HCT116 (cell line): ENCODE results near the gene IL20RB. TPM values are rescaled to one million over a fixed set of nuclear protein-coding genes. Genes with fewer than 3 reads are reported as not detected.

Experiments
- ATAC-seq: fragments of 200-7000 bp; cut with Tn5 transposase; 2 replicates; pipeline ENCODE4 v1.9.1; 2020; ENCODE audit warnings: mild to moderate bottlenecking, moderate library complexity
- BruUV-seq: library from RNA; stranded (reverse); fragments of 400-500 nt; replicated peaks from 2 replicates; lab custom pipeline; 2021; lab: Mats Ljungman, UMichigan
- CTCF ChIA-PET: fragments of 300-600 bp; sonication (Branson Sonifier 250); formaldehyde crosslinking; loops from one replicate; lab custom pipeline; 2021; ENCODE audit warnings: antibody characterized with exemption; lab: Charles Lee
- POLR2A ChIA-PET: fragments of 300-600, 350-600 bp; sonication (Branson Sonifier 250); formaldehyde crosslinking; loops from one replicate; lab custom pipeline; 2021; ENCODE audit warnings: antibody characterized with exemption; lab: Charles Lee
- RAD21 ChIA-PET, 2 experiments: fragments of 300-600 bp; sonication (Branson Sonifier 250); formaldehyde crosslinking; loops; one replicate each; lab custom pipeline; 2023; ENCODE audit warnings: low total read pairs in 2 of 2; ENCODE audit not compliant: uncharacterized antibody in 2 of 2, unreplicated experiment in 2 of 2, low non-redundant PET in 1 of 2; lab: Charles Lee
- DNase-seq: peaks from one replicate; pipeline ENCODE4 v3.0.0-alpha.2; 2010; ENCODE audit warnings: low read depth, low spot score
- H2AFZ ChIP-seq: fragments of 200-600 bp; shearing (Covaris generic), sonication (generic); 2 replicates; pipeline ENCODE4 v1.6.1; 2017; ENCODE audit warnings: low read depth, mixed run types, mixed read lengths, antibody characterized with exemption, low read length; ENCODE audit not compliant: poor library complexity, severe bottlenecking
- H3K27ac ChIP-seq: 2 replicates; pipeline ENCODE4 v1.5.1; 2012; ENCODE audit warnings: low read depth, low read length
- H3K27me3 ChIP-seq: fragments of 200-600 bp; sonication (generic); 2 replicates; pipeline ENCODE4 v1.6.1; 2016; ENCODE audit warnings: mixed run types, low read length, mixed read lengths; ENCODE audit not compliant: insufficient read depth
- H3K36me3 ChIP-seq, 2 experiments: fragments of 200-500 bp in 1 of 2; fragments of 200-600 bp in 1 of 2; sonication (Bioruptor generic) in 1 of 2; sonication (generic) in 1 of 2; 2 replicates each; pipeline versions ENCODE4 v1.5.1 to v1.6.1; 2014 to 2016; ENCODE audit warnings: low read length in 2 of 2, inconsistent platforms in 1 of 2, mixed read lengths in 1 of 2, mixed run types in 1 of 2; ENCODE audit not compliant: insufficient read depth in 2 of 2, control insufficient read depth in 1 of 2
- H3K4me1 ChIP-seq, 2 experiments: fragments of 200-600 bp in 1 of 2; sonication (generic) in 1 of 2; 2 replicates each; pipeline versions ENCODE4 v1.5.1 to v1.6.1; 2012 to 2017; ENCODE audit warnings: low read length in 2 of 2, inconsistent platforms in 1 of 2, mild to moderate bottlenecking in 1 of 2, mixed read lengths in 1 of 2, mixed run types in 1 of 2, moderate library complexity in 1 of 2; ENCODE audit not compliant: insufficient read depth in 2 of 2, control insufficient read depth in 1 of 2
- H3K4me2 ChIP-seq: fragments of 200-600 bp; sonication (generic); 2 replicates; pipeline ENCODE4 v1.6.1; 2017; ENCODE audit warnings: mixed run types, low read length, mixed read lengths
- H3K4me3 ChIP-seq, 2 experiments: fragments of 200-600 bp in 1 of 2; sonication (generic) in 1 of 2; replicated peaks in 1 of 2; 2 replicates each; pipeline ENCODE4 v1.5.1; 2011 to 2016; ENCODE audit warnings: low read length in 2 of 2, control low read depth in 1 of 2, low read depth in 1 of 2, mild to moderate bottlenecking in 1 of 2, mixed read lengths in 1 of 2, mixed run types in 1 of 2
- H3K79me2 ChIP-seq: fragments of 200-600 bp; sonication (generic); 2 replicates; pipeline ENCODE4 v1.6.1; 2017; ENCODE audit warnings: mild to moderate bottlenecking, mixed run types, low read length, moderate library complexity, mixed read lengths; ENCODE audit not compliant: insufficient read depth
- H3K9ac ChIP-seq: fragments of 200-600 bp; sonication (generic); 2 replicates; pipeline ENCODE4 v1.6.1; 2016; ENCODE audit warnings: low read length, mixed read lengths
- H3K9me2 ChIP-seq: fragments of 200-600 bp; sonication (generic), shearing (Covaris generic); 2 replicates; pipeline ENCODE4 v1.6.1; 2017; ENCODE audit warnings: mixed run types, mild to moderate bottlenecking, moderate library complexity; ENCODE audit not compliant: insufficient read depth
- H3K9me3 ChIP-seq, 2 experiments: fragments of 200-500 bp in 1 of 2; fragments of 200-600 bp in 1 of 2; sonication (Bioruptor generic) in 1 of 2; sonication (generic) in 1 of 2; 2 replicates each; pipeline ENCODE4 v1.6.1; 2014 to 2017; ENCODE audit warnings: low read length in 2 of 2, mixed read lengths in 2 of 2, inconsistent platforms in 1 of 2, low read depth in 1 of 2, mild to moderate bottlenecking in 1 of 2, mixed run types in 1 of 2, moderate library complexity in 1 of 2; ENCODE audit not compliant: control insufficient read depth in 1 of 2, insufficient read depth in 1 of 2
- H4K20me1 ChIP-seq: fragments of 200-600 bp; sonication (generic), shearing (Covaris generic); 2 replicates; pipeline ENCODE4 v1.6.1; 2017; ENCODE audit warnings: mixed run types, mild to moderate bottlenecking, moderate library complexity; ENCODE audit not compliant: insufficient read depth
- ATF3 ChIP-seq: IDR thresholded peaks from 2 replicates; pipeline ENCODE4 v1.6.1; 2012
- CEBPB ChIP-seq: IDR thresholded peaks from 2 replicates; pipeline ENCODE4 v1.6.1; 2012; ENCODE audit warnings: low read depth
- EGR1 ChIP-seq: IDR thresholded peaks from 2 replicates; pipeline ENCODE4 v1.6.1; 2012; ENCODE audit warnings: low read depth
- ELF1 ChIP-seq: IDR thresholded peaks from 2 replicates; pipeline ENCODE4 v1.6.1; 2012; ENCODE audit warnings: low read depth, borderline replicate concordance
- EZH2 ChIP-seq: fragments of 200-600 bp; sonication (generic); IDR thresholded peaks from 2 replicates; pipeline ENCODE4 v1.6.1; 2017; ENCODE audit warnings: antibody characterized with exemption, mixed run types
- JUND ChIP-seq: IDR thresholded peaks from 2 replicates; pipeline ENCODE4 v1.6.1; 2012
- POLR2A ChIP-seq: IDR thresholded peaks from 2 replicates; pipeline ENCODE4 v1.7.0; 2011; ENCODE audit warnings: borderline replicate concordance; ENCODE audit not compliant: insufficient read depth, insufficient read length; ENCODE audit errors: extremely low read depth
- POLR2AphosphoS5 ChIP-seq: IDR thresholded peaks from 2 replicates; pipeline ENCODE4 v1.6.1; 2011; ENCODE audit warnings: mild to moderate bottlenecking, low read depth, low read length, moderate library complexity
- RAD21 ChIP-seq: IDR thresholded peaks from 2 replicates; pipeline ENCODE4 v1.6.1; 2012; ENCODE audit warnings: low read depth, mild to moderate bottlenecking
- SIN3A ChIP-seq: IDR thresholded peaks from 2 replicates; pipeline ENCODE4 v1.6.1; 2012; ENCODE audit warnings: low read depth
- SP1 ChIP-seq: IDR thresholded peaks from 2 replicates; pipeline ENCODE4 v1.6.1; 2012; ENCODE audit warnings: low read depth
- SRF ChIP-seq: IDR thresholded peaks from 2 replicates; pipeline ENCODE4 v1.6.1; 2012; ENCODE audit warnings: low read depth
- TCF7L2 ChIP-seq: IDR thresholded peaks from 2 replicates; pipeline ENCODE4 v1.7.0; 2011; ENCODE audit warnings: borderline replicate concordance, inconsistent platforms; ENCODE audit not compliant: insufficient read depth, insufficient read length; ENCODE audit errors: extremely low read depth
- YY1 ChIP-seq: IDR thresholded peaks from 2 replicates; pipeline ENCODE4 v1.6.1; 2011; ENCODE audit warnings: low read length, low read depth, moderate library complexity, mild to moderate bottlenecking; ENCODE audit not compliant: insufficient replicate concordance; ENCODE audit errors: extremely low read depth
- ZBTB33 ChIP-seq: IDR thresholded peaks from 2 replicates; pipeline ENCODE4 v1.6.1; 2011; ENCODE audit warnings: mild to moderate bottlenecking, low read length, moderate library complexity; ENCODE audit not compliant: insufficient replicate concordance; ENCODE audit errors: extremely low read depth
- ZNF274 ChIP-seq: fragments of 200-500 bp; sonication (Bioruptor generic); IDR thresholded peaks from 2 replicates; pipeline ENCODE4 v1.6.1; 2014; ENCODE audit warnings: mild to moderate bottlenecking, low read depth, low read length, inconsistent platforms
- intact Hi-C: fragments of 100-400 bp; cut with micrococcal nuclease; formaldehyde crosslinking; loops from 2 replicates; pipeline ENCODE4 v1.10.0; 2022
- total RNA-seq: library from RNA; stranded (reverse); gene quantifications from one replicate; pipeline ENCODE4 v1.2.1, GENCODE V29; 2021; ENCODE audit not compliant: unreplicated experiment
- TF ChIP-seq, protein P1 (sequence below): IDR thresholded peaks from 2 replicates; pipeline ENCODE4 v1.6.1; 2012; ENCODE audit warnings: low read depth
- TF ChIP-seq, protein P2 (sequence below), 3 experiments: fragments of 200-600 bp in 1 of 3; sonication (generic) in 1 of 3; IDR thresholded peaks in 2 of 3; conservative IDR thresholded peaks in 1 of 3; 2 replicates each; pipeline ENCODE4 v1.5.1; 2012 to 2017; ENCODE audit warnings: low read depth in 2 of 3, low read length in 2 of 3, antibody characterized with exemption in 1 of 3, borderline replicate concordance in 1 of 3, control low read depth in 1 of 3, mild to moderate bottlenecking in 1 of 3, mixed read lengths in 1 of 3, mixed run types in 1 of 3, moderate library complexity in 1 of 3; ENCODE audit not compliant: insufficient read depth in 1 of 3

Gene IL20RB
- total RNA-seq, 1 experiment from 2014 or later: 6.1 TPM

DNA sequence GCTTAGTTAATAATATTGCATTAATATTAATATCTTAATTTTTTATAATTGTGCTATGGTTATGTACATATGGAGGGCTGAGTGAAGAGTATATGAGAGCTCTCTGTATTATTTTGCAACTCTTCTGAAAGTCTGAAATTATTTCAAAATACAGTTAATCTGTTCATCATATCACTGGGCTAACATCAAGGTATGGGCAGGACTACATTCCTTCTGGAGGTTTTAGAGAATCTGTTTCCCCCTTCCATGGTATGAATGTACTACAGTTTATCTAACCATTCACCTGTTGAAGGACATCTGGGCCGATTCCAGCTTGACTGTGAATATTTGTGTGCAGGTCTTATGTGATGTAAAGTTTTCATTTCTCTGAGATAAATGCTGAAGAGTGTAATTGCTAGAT is 5.1 kb downstream of the IL20RB start:
- BruUV-seq: no TSS peak
- Histone ChIP-seq H3K4me3 (no peak overlapping the region), H3K9ac (no peak overlapping the region), H3K36me3 (no peaks in the 10 kb centered on the region), H3K79me2 (no peaks in the 10 kb centered on the region), H3K27ac (no peak overlapping the region), H3K9me3 (no peaks in the 10 kb centered on the region), H3K4me2 (no peak overlapping the region), H3K4me1 (peaks cover 17 to 23% of the 10 kb centered on the region in 2 experiments), H3K27me3 (no peaks in the 10 kb centered on the region), H2AFZ (no peak overlapping the region), H4K20me1 (no peaks in the 10 kb centered on the region), H3K9me2 (no peaks in the 10 kb centered on the region)
- ChIA-PET RAD21 (no interaction called here), CTCF (no interaction called here), POLR2A (no interaction called here)
- intact Hi-C loops: no loop called here
- DNase-seq (no peak), ATAC-seq (no peak)
- TF ChIP-seq, protein P1, sequence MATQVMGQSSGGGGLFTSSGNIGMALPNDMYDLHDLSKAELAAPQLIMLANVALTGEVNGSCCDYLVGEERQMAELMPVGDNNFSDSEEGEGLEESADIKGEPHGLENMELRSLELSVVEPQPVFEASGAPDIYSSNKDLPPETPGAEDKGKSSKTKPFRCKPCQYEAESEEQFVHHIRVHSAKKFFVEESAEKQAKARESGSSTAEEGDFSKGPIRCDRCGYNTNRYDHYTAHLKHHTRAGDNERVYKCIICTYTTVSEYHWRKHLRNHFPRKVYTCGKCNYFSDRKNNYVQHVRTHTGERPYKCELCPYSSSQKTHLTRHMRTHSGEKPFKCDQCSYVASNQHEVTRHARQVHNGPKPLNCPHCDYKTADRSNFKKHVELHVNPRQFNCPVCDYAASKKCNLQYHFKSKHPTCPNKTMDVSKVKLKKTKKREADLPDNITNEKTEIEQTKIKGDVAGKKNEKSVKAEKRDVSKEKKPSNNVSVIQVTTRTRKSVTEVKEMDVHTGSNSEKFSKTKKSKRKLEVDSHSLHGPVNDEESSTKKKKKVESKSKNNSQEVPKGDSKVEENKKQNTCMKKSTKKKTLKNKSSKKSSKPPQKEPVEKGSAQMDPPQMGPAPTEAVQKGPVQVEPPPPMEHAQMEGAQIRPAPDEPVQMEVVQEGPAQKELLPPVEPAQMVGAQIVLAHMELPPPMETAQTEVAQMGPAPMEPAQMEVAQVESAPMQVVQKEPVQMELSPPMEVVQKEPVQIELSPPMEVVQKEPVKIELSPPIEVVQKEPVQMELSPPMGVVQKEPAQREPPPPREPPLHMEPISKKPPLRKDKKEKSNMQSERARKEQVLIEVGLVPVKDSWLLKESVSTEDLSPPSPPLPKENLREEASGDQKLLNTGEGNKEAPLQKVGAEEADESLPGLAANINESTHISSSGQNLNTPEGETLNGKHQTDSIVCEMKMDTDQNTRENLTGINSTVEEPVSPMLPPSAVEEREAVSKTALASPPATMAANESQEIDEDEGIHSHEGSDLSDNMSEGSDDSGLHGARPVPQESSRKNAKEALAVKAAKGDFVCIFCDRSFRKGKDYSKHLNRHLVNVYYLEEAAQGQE: no peak
- no peak for TF ChIP-seq JUND
- TF ChIP-seq RAD21: no peak
- no peak for TF ChIP-seq ATF3
- TF ChIP-seq SIN3A: no peak
- TF ChIP-seq TCF7L2: no peak
- TF ChIP-seq, protein P2, sequence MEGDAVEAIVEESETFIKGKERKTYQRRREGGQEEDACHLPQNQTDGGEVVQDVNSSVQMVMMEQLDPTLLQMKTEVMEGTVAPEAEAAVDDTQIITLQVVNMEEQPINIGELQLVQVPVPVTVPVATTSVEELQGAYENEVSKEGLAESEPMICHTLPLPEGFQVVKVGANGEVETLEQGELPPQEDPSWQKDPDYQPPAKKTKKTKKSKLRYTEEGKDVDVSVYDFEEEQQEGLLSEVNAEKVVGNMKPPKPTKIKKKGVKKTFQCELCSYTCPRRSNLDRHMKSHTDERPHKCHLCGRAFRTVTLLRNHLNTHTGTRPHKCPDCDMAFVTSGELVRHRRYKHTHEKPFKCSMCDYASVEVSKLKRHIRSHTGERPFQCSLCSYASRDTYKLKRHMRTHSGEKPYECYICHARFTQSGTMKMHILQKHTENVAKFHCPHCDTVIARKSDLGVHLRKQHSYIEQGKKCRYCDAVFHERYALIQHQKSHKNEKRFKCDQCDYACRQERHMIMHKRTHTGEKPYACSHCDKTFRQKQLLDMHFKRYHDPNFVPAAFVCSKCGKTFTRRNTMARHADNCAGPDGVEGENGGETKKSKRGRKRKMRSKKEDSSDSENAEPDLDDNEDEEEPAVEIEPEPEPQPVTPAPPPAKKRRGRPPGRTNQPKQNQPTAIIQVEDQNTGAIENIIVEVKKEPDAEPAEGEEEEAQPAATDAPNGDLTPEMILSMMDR (IDR thresholded peaks at IDR 0.05 in 2 of 3, conservative IDR thresholded peaks at IDR 0.05 in 1 of 3; ENCODE audit: borderline replicate concordance in 1 of 3, insufficient read depth in 1 of 3, low read depth in 2 of 3, low read length in 2 of 3): no peak
- no peak for TF ChIP-seq EGR1
- TF ChIP-seq SRF: no peak
- TF ChIP-seq POLR2AphosphoS5: no peak
- no peak for TF ChIP-seq ZBTB33
- TF ChIP-seq YY1: no peak
- no peak for TF ChIP-seq CEBPB
- no peak for TF ChIP-seq SP1
- no peak for TF ChIP-seq EZH2
- TF ChIP-seq ZNF274: no peak
- TF ChIP-seq POLR2A: no peak
- no peak for TF ChIP-seq ELF1
